PFSK-1 (cell line): ENCODE results near the gene TEF.

Experiments used
- POLR2AphosphoS5 ChIP-seq: IDR thresholded peaks from 2 replicates; pipeline ENCODE4 v1.6.1; 2012; ENCODE audit warnings: low read depth, mild to moderate bottlenecking, control low read depth, low read length, moderate library complexity
- TAF1 ChIP-seq: IDR thresholded peaks from 2 replicates; pipeline ENCODE4 v1.6.1; 2012; ENCODE audit warnings: low read length, control low read depth, borderline replicate concordance; ENCODE audit not compliant: insufficient read depth
- TF ChIP-seq, protein P1 (sequence below), 2 experiments: IDR thresholded peaks; 2 replicates each; pipeline versions ENCODE4 v1.6.1 to v1.8.0; 2011 to 2012; ENCODE audit warnings: low read depth in 2 of 2, low read length in 2 of 2, control low read depth in 1 of 2, inconsistent platforms in 1 of 2, mild to moderate bottlenecking in 1 of 2, moderate library complexity in 1 of 2; ENCODE audit not compliant: insufficient read depth in 1 of 2

DNA sequence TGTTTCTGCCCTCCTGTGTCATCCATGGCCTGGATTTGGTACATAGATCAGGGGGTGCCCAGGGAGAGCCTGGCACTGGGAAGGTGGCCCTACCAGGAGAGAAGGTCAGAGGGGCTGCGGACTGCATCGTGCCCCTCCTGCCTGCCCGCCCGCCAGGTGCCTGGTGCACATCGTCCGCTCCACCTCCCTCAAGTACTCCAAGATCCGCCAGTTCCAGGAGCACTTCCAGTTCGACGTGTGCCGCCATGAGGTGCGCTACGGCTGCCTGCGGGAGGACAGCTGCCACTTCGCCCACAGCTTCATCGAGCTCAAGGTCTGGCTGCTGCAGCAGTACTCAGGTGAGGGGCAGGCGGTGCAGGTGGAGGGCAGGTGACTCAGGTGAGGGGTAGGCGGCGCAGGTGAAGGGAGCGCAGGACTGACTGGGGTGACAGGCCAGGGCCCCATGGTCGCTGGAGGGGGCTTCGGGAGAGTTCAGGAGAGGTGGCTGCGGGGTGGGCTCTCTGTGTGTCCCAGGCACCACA, 32.7 kb upstream of the TEF start:
- TF ChIP-seq, protein P1, sequence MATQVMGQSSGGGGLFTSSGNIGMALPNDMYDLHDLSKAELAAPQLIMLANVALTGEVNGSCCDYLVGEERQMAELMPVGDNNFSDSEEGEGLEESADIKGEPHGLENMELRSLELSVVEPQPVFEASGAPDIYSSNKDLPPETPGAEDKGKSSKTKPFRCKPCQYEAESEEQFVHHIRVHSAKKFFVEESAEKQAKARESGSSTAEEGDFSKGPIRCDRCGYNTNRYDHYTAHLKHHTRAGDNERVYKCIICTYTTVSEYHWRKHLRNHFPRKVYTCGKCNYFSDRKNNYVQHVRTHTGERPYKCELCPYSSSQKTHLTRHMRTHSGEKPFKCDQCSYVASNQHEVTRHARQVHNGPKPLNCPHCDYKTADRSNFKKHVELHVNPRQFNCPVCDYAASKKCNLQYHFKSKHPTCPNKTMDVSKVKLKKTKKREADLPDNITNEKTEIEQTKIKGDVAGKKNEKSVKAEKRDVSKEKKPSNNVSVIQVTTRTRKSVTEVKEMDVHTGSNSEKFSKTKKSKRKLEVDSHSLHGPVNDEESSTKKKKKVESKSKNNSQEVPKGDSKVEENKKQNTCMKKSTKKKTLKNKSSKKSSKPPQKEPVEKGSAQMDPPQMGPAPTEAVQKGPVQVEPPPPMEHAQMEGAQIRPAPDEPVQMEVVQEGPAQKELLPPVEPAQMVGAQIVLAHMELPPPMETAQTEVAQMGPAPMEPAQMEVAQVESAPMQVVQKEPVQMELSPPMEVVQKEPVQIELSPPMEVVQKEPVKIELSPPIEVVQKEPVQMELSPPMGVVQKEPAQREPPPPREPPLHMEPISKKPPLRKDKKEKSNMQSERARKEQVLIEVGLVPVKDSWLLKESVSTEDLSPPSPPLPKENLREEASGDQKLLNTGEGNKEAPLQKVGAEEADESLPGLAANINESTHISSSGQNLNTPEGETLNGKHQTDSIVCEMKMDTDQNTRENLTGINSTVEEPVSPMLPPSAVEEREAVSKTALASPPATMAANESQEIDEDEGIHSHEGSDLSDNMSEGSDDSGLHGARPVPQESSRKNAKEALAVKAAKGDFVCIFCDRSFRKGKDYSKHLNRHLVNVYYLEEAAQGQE (IDR thresholded peaks at IDR 0.05; ENCODE audit: insufficient read depth in 1 of 2, low read depth in 2 of 2, low read length in 2 of 2) = no peak
- TF ChIP-seq POLR2AphosphoS5 = no peak
- no peak for TF ChIP-seq TAF1
